Erythroblast (primary cell): ENCODE measurements around the gene FFAR2.

Experiments
- GATA1 ChIP-seq: IDR thresholded peaks from 2 replicates; pipeline ENCODE4 v1.6.1; 2011; ENCODE audit warnings: low read depth, mild to moderate bottlenecking, control low read depth, low read length, moderate library complexity
- POLR2A ChIP-seq: IDR thresholded peaks from 2 replicates; pipeline ENCODE4 v1.6.1; 2011; ENCODE audit warnings: mild to moderate bottlenecking, low read length

DNA sequence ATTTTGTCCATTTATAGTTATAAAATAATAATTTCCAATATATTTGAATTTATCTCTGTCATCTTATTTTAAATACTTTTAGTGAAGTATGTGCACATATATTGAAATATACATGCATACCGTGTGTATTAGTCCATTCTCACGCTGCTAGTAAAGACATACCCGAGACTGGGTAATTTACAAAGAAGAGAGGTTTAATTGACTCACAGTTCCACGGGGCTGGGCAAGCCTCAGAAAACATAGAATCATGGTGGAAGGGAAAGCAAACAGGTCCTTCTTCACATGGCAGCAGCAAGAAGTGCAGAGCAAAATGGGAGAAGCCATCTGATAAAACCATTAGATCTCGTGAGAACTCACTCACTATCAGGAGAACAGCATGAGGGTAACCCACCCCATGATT is 37.6 kb upstream of the FFAR2 start:
- TF ChIP-seq POLR2A (no peak), GATA1 (no peak)
